Esophagus muscularis mucosa (tissue), 3 donors: ENCODE data around the gene CFAP54.

Experiments
- CTCF ChIP-seq, 3 experiments: fragments of 200-600 bp in 2 of 3; fragments of 450-650 bp in 1 of 3; sonication (generic) in 2 of 3; IDR thresholded peaks; one replicate each; pipeline ENCODE4 v1.5.1; 2017 to 2019; ENCODE audit warnings: antibody characterized with exemption in 3 of 3, mild to moderate bottlenecking in 2 of 3, moderate library complexity in 1 of 3
- POLR2A ChIP-seq: fragments of 450-650 bp; IDR thresholded peaks from one replicate; pipeline ENCODE4 v1.6.1; 2017; ENCODE audit warnings: antibody characterized with exemption, moderate library complexity, mild to moderate bottlenecking, low read depth

- no peak for TF ChIP-seq CTCF (IDR thresholded peaks at IDR 0.05)
- no peak for TF ChIP-seq POLR2A
Observed at GRCh38 chr12:96774496-96775256, 285.3 kb downstream of the CFAP54 start.
